Activated naive CD4-positive, alpha-beta T cell treated with anti-CD3 and anti-CD28 coated beads, Interleukin-2, amount 10 ng/mL, durations not matched to agents 7 days and 5 days (primary cell): ENCODE measurements around the gene EFEMP1.

Source experiments
- CTCF ChIA-PET: fragments of 350-600 bp; sonication (Branson Sonifier 250); formaldehyde crosslinking; loops from one replicate; lab custom pipeline; 2021; ENCODE audit warnings: antibody characterized with exemption; lab: Charles Lee
- DNase-seq: peaks from one replicate; pipeline ENCODE4 v3.0.0-alpha.2; 2020
- H3K27ac Mint-ChIP-seq: one replicate; pipeline ENCODE4 v1.8.0; 2021; ENCODE audit warnings: mild to moderate bottlenecking, moderate library complexity, mixed read lengths
- H3K27me3 Mint-ChIP-seq: one replicate; pipeline ENCODE4 v1.8.0; 2021; ENCODE audit warnings: mild to moderate bottlenecking, mixed read lengths
- H3K36me3 Mint-ChIP-seq: one replicate; pipeline ENCODE4 v1.8.0; 2021; ENCODE audit warnings: mixed read lengths
- H3K4me1 Mint-ChIP-seq: one replicate; pipeline ENCODE4 v1.8.0; 2021; ENCODE audit warnings: mixed read lengths
- H3K4me3 Mint-ChIP-seq: one replicate; pipeline ENCODE4 v1.8.0; 2021; ENCODE audit warnings: mild to moderate bottlenecking, moderate library complexity, mixed read lengths
- H3K9me3 Mint-ChIP-seq: one replicate; pipeline ENCODE4 v1.8.0; 2021; ENCODE audit warnings: mixed read lengths

The EFEMP1 gene

DNA sequence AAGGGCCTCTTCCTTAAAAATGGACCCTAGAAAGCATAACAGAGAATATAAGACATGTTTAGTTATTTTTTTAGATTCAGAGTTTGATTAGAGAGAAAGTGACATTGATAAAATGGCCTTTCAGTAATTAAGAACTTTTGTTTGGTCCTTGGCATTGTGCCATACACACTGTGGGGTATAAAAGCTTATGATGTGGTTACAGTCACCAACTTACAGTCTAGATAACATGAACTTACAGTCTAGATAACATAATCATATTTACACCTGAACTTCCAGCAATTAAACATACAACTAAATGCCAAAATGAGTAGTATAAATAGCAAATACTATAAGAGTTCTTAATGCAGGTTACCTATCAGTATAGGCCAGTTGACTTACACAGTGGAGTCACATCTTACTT is 25.6 kb upstream of the EFEMP1 start:
- no peaks in the 10 kb centered on the region for H3K36me3 Mint-ChIP-seq
- CTCF ChIA-PET = no interaction called here
- DNase-seq = no peak
- H3K27ac Mint-ChIP-seq = no peak overlapping the region
- no peak overlapping the region for H3K4me3 Mint-ChIP-seq
- H3K27me3 Mint-ChIP-seq = no peaks in the 10 kb centered on the region
- no peaks in the 10 kb centered on the region for H3K4me1 Mint-ChIP-seq
- H3K9me3 Mint-ChIP-seq = no peaks in the 10 kb centered on the region

DNA sequence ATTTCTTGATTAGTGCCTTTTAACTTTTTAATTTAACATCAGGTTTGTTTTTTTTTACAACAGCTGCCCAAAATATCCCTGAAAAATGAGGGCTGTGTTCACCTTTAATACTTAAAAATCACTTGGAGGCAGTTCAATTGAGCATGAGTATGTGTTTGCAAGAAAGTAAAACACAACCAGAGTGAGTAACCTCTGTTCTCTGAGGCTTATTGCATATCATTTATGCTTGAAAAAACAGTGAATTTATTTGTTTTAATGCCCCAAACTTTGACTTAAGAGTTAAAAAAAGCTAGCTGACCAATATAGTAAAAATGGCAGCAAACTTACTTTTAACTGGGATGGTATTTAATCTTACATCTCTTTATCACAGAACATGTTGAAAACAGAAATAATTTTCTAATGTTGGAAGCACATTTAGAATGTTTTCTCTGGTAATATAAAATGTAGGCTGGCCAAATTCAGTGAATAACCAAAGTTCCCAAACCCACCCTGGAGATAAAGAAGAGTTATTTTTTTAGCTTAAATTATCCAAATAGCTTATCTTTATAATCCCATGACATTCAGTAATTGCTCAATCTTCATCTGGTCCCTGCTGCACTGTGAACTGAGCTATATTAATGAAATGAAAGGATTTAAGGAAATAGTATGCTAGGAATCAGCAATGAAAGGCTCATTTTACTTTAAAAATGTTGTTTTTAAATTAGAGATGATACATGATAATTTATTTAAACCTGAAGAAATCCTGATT is 24.8 kb upstream of the EFEMP1 start:
- H3K4me1 Mint-ChIP-seq = no peaks in the 10 kb centered on the region
- no peaks in the 10 kb centered on the region for H3K9me3 Mint-ChIP-seq
- DNase-seq = no peak
- no peaks in the 10 kb centered on the region for H3K27me3 Mint-ChIP-seq
- no peaks in the 10 kb centered on the region for H3K36me3 Mint-ChIP-seq
- H3K4me3 Mint-ChIP-seq = no peak overlapping the region
- CTCF ChIA-PET = no interaction called here
- H3K27ac Mint-ChIP-seq = no peak overlapping the region

DNA sequence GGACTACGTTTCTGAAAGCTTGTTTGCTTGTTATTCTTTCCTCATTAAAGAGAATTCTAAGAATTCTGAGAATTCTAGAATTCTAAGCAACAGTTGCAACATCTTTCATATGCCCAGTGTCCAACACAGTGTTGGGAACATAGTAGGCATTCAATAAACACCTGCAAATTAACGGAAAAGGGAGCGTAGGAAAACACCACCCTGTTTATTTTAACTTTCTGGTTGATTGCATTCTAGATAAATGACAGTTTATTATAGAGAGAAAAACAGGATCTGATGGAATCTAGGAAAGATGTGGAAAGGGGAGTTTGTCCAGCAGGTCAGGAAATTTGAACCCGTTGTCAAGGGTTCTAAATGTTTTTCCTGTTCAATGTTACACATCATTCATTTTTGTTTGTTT is 24.2 kb upstream of the EFEMP1 start:
- no peaks in the 10 kb centered on the region for H3K36me3 Mint-ChIP-seq
- no peak overlapping the region for H3K4me3 Mint-ChIP-seq
- no peak overlapping the region for H3K27ac Mint-ChIP-seq
- CTCF ChIA-PET = no interaction called here
- DNase-seq = no peak
- H3K9me3 Mint-ChIP-seq = no peaks in the 10 kb centered on the region
- H3K27me3 Mint-ChIP-seq = no peaks in the 10 kb centered on the region
- H3K4me1 Mint-ChIP-seq = no peaks in the 10 kb centered on the region

DNA sequence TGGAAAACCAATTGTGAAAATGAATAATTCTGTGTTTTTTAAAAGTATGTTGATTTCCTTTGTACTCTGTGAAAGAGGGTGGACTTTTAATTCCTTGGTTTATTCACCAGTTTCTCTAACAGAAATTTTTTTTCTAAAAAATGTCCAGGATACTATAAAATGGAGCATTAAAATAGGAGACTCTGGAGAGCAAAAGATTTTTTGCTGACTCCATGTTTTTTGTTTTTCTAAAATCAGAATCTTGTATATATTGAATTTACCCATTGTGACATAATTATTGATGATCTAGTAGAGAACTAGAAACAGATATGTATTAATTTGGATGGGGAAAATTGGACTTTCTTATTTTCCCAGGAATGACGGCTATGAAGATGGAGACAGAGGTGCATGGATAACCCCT is 23.2 kb upstream of the EFEMP1 start:
- Mint-ChIP-seq H3K9me3 (no peaks in the 10 kb centered on the region), H3K27me3 (no peaks in the 10 kb centered on the region), H3K36me3 (no peaks in the 10 kb centered on the region), H3K4me1 (no peaks in the 10 kb centered on the region), H3K27ac (no peak overlapping the region), H3K4me3 (no peak overlapping the region)
- no peak for DNase-seq
- CTCF ChIA-PET = no interaction called here

DNA sequence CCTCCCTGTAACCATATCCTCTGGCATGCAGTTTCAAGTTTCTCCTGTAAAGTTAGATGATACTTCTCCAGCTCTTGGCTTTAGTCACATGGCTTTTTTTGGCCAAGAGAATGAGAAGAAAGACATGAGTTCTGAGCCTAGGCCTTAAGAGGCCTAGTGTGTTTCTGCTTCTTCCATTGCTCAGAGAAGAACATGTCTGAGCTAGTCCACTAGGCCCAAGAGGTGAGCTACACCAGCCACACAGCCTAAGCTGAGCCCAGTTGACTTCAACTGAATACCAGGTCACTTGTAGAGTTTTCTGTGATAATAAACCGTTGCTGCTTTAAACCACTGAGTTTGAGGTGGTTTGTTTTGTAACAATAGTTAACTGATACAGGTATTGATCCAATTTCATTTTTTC is 19.9 kb upstream of the EFEMP1 start:
- Mint-ChIP-seq H3K4me3 (no peak overlapping the region), H3K27me3 (no peaks in the 10 kb centered on the region), H3K36me3 (no peaks in the 10 kb centered on the region), H3K9me3 (no peaks in the 10 kb centered on the region), H3K4me1 (no peaks in the 10 kb centered on the region), H3K27ac (no peak overlapping the region)
- CTCF ChIA-PET = no interaction called here
- no peak for DNase-seq

DNA sequence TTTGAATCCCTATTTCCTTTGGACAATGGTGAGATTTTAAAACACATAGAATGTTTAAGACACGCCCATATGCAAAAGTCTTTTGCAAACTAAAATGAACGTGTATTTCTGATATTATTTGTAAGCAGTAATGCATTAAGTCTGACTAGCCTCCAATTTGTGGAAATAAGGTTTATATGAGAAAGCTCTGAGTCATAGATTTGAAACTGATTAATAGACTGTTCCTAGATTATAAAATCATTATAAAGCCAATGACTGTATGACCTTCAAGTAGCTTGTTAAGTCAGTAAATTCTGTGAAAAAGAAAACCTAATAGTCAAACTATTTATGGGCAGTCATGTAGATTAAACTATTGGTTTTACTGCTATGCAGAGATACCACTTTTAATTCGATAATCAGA is 12.8 kb upstream of the EFEMP1 start:
- no peak overlapping the region for H3K4me3 Mint-ChIP-seq
- CTCF ChIA-PET = no interaction called here
- no peaks in the 10 kb centered on the region for H3K4me1 Mint-ChIP-seq
- no peaks in the 10 kb centered on the region for H3K36me3 Mint-ChIP-seq
- no peak overlapping the region for H3K27ac Mint-ChIP-seq
- no peak for DNase-seq
- H3K27me3 Mint-ChIP-seq = no peaks in the 10 kb centered on the region
- no peaks in the 10 kb centered on the region for H3K9me3 Mint-ChIP-seq

DNA sequence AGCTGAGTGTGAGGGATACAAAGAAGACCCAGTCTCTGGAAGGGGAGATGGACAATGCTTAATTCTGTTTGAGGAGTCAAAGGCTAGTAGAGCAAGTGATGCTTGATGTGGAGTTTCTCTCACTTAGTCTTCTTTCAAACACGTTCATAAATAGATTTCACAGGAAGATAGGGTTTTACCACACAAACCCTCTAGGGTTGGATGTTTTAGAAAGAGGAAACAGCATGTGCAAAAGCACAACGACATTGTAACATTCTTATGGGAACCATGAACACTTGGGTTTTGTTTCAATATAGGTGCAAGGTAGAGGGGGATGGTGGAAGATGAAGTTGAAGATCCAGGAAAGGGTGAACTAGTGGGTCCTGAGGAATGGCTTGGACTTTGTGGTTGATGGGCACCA is 10.8 kb upstream of the EFEMP1 start:
- Mint-ChIP-seq H3K36me3 (no peaks in the 10 kb centered on the region), H3K4me3 (no peak overlapping the region), H3K27ac (no peak overlapping the region), H3K27me3 (no peaks in the 10 kb centered on the region), H3K4me1 (no peaks in the 10 kb centered on the region), H3K9me3 (no peaks in the 10 kb centered on the region)
- DNase-seq = no peak
- CTCF ChIA-PET = no interaction called here

DNA sequence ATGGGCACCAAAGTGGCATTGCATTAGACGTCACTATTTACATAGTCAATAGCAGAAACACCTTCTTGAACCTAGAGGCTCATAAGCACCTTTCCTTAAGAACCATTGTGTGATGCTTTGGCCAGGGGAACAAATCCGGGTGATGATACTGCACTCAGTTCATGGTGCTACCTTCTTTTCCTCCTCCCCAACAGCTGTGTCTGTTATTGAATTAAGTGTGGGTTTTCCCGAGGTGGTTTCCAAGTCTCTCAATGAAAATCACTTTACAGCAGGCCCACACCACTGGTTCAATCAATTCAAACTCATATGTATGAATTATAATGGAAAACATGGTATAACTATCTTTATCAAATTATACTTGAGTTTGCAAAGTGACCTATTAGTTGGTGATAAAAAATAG is 9.3 kb upstream of the EFEMP1 start:
- H3K9me3 Mint-ChIP-seq = no peaks in the 10 kb centered on the region
- CTCF ChIA-PET = no interaction called here

DNA sequence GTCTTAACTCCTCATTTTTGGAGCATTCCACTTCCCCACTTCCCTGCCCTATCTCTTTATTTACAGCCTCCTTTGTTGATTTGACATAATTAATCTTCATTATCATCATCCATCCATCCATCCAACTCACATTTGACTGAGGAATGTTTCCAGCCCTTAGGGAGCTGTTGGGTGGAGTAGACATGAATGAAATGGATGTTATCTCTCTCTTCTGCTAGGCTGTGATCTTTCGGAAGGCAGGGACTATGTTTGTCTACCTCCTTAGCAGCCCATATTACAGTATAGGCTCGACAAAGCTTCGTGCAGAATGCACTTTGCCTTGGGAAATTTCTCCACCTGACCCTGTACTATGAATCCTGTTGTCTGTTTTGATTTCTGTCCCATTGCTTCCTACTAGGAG is 7.7 kb upstream of the EFEMP1 start:
- no peaks in the 10 kb centered on the region for H3K4me1 Mint-ChIP-seq
- H3K27ac Mint-ChIP-seq = no peak overlapping the region
- CTCF ChIA-PET = no interaction called here
- H3K9me3 Mint-ChIP-seq = no peaks in the 10 kb centered on the region
- peaks cover 1% of the 10 kb centered on the region for H3K27me3 Mint-ChIP-seq
- no peaks in the 10 kb centered on the region for H3K36me3 Mint-ChIP-seq
- no peak overlapping the region for H3K4me3 Mint-ChIP-seq
- no peak for DNase-seq

More for the DNA sequence above, 9.3 kb upstream of the EFEMP1 start:
- Mint-ChIP-seq H3K4me3 (no peak overlapping the region), H3K4me1 (no peaks in the 10 kb centered on the region), H3K27me3 (no peaks in the 10 kb centered on the region), H3K36me3 (no peaks in the 10 kb centered on the region), H3K27ac (no peak overlapping the region)
- DNase-seq = no peak

DNA sequence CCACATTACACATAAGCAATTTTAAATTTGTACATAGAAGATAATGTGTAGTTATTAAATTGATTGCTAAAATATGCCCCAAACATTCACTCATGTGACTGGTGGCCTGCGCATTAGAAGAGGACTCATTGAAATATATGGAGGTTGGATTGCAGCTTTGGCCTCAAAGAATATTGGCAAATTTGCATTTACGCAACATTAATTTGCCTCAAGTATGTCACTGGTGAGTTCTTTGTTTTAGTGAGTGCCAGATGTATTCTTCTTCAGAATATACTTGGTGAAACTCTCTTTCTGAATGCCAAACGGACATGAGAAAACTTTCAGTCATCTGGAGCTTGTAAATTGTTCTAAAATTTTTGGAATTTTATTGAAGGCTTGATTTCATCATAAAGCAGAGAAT is 5.9 kb upstream of the EFEMP1 start:
- H3K36me3 Mint-ChIP-seq = no peaks in the 10 kb centered on the region
- H3K4me3 Mint-ChIP-seq = no peak overlapping the region
- H3K27ac Mint-ChIP-seq = no peak overlapping the region
- CTCF ChIA-PET = no interaction called here
- peaks cover 4% of the 10 kb centered on the region for H3K27me3 Mint-ChIP-seq
- no peak for DNase-seq
- H3K4me1 Mint-ChIP-seq = no peaks in the 10 kb centered on the region
- H3K9me3 Mint-ChIP-seq = no peaks in the 10 kb centered on the region

DNA sequence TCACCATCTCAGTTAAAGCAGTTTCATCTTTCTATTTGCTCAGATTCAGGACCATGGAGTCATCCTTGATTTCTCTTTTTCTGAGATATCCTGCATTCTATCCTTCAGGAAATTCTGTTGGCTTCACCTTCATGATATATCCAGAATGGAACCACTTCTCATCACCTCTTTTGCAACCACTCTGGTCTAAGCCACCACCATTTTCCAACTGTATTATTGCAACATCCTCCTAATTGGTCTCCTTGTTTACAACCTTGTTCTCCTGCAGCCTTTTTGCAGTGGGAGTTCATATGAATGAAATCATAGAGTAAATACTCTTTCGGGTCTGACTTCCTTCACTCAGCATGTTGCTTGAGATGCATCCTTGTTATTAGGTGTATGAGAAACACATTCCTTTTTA is 3.4 kb upstream of the EFEMP1 start:
- DNase-seq = no peak
- Mint-ChIP-seq H3K27me3 (peaks cover 29% of the 10 kb centered on the region), H3K36me3 (no peaks in the 10 kb centered on the region), H3K4me1 (no peaks in the 10 kb centered on the region), H3K9me3 (no peaks in the 10 kb centered on the region), H3K4me3 (no peak overlapping the region), H3K27ac (no peak overlapping the region)
- CTCF ChIA-PET = no interaction called here

DNA sequence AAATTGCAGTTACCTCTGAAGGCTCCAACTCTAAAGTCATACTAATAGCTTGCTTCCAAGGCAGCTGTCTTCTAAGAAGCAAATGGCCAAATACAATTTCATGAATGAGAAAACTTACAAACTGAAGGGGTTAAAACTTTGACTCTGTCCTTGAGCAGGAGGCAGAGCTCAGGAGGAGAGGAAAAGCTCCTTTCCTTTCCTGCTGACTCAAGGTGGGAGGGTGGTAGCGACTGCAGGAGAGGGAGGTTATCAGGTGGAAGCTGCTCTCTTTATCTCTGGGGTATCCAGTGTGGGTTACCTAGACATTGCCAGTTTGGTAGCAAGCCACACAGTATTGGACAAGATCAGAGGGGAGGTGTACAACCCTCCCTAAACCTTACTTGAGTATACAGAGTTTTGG is 2.7 kb upstream of the EFEMP1 start:
- Mint-ChIP-seq H3K9me3 (no peaks in the 10 kb centered on the region), H3K27me3 (peaks cover 31% of the 10 kb centered on the region), H3K4me3 (no peak overlapping the region), H3K27ac (no peak overlapping the region), H3K36me3 (no peaks in the 10 kb centered on the region), H3K4me1 (no peaks in the 10 kb centered on the region)
- no peak for DNase-seq
- CTCF ChIA-PET = no interaction called here

DNA sequence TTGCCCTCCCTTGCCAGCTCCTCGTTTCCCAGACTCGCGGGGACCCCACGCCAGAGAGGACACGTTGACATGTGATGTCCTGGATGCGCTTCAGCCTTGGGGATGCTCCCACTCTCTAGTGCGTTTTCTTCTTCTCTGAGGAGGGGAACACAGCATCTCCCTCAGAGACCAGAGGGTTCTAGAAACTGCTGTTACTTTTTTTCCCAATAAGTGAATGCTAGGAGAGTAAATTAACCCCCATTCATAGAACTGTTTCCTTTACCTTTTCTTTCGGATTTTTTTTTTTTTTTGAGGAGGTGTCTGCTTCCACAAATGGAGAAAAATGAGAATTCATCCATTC is 370 bp upstream of the EFEMP1 start:
- no peaks in the 10 kb centered on the region for H3K36me3 Mint-ChIP-seq
- no peak overlapping the region for H3K27ac Mint-ChIP-seq
- CTCF ChIA-PET = no interaction called here
- no peaks in the 10 kb centered on the region for H3K4me1 Mint-ChIP-seq
- DNase-seq = no peak
- peaks cover 31% of the 10 kb centered on the region for H3K27me3 Mint-ChIP-seq
- H3K9me3 Mint-ChIP-seq = no peaks in the 10 kb centered on the region
- H3K4me3 Mint-ChIP-seq = no peak overlapping the region

DNA sequence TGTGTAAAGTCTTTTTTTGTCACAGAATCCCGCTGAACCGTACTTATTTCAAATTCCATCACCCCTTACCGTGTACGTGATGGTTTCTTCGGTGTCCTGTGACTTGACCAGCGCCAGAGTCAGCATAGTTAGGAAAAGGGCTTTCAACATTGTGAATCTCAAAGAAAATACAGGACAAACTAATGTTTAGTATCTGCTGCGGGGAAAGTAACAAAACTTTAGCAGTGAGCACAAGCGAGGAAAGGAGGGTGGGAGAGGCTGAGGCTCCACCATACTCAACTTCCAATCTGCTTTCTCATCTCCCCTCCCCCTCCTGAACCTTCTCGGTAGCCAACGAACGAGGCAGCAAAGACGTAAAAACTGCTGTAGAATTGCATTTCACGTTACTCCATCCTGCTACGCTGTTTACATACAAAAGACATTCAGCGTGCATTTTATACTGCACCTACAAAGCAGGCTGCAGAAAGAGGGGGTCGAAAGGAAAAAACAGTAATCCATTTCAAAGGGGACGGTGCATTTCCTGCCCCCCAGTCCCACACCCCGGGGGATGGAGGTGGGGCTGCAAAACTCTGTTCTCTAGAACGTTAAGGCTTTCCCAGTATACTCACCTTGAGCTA is 1.2 kb downstream of the EFEMP1 start:
- Mint-ChIP-seq H3K9me3 (no peaks in the 10 kb centered on the region), H3K27ac (no peak overlapping the region), H3K36me3 (no peaks in the 10 kb centered on the region), H3K4me1 (no peaks in the 10 kb centered on the region), H3K4me3 (no peak overlapping the region), H3K27me3 (peaks cover 31% of the 10 kb centered on the region)
- DNase-seq = no peak
- CTCF ChIA-PET = no interaction called here

DNA sequence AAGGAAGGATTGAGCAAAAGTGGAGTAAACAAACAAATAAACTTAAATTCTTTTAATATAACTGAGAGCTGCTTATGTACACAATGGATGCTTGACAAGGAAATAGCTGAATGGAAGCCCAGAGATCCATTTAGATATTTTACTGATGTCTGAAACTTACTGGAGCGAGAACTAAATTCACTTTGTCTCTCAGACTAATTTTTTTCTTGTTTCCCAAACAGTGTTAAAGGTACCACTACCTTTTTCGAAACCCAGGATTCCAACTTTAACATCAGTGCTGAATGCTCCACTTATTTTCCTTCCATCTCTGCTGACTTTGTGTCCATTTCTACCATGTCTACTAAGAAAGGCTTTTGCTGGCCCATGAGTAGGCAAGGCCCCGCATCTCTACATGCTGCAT is 4.0 kb downstream of the EFEMP1 start:
- H3K9me3 Mint-ChIP-seq = no peaks in the 10 kb centered on the region
- no peak overlapping the region for H3K4me3 Mint-ChIP-seq
- H3K36me3 Mint-ChIP-seq = no peaks in the 10 kb centered on the region
- H3K27ac Mint-ChIP-seq = no peak overlapping the region
- peaks cover 27% of the 10 kb centered on the region for H3K27me3 Mint-ChIP-seq
- CTCF ChIA-PET = no interaction called here
- DNase-seq = no peak
- H3K4me1 Mint-ChIP-seq = no peaks in the 10 kb centered on the region
